Mucosa of rectum (tissue), 2 donors: Measurements from ENCODE around the gene NINJ1.

Experiments
- H3K27ac ChIP-seq, 2 donors: one replicate each; pipeline ENCODE4 v1.7.0; 2013; ENCODE audit warnings: inconsistent platforms in 2 of 2, low read depth in 2 of 2, low read length in 2 of 2
- H3K27me3 ChIP-seq, 2 donors: one replicate each; pipeline ENCODE4 v1.7.0; 2013; ENCODE audit warnings: low read length in 2 of 2; ENCODE audit not compliant: control insufficient read depth in 2 of 2, insufficient read depth in 2 of 2
- H3K36me3 ChIP-seq, 2 donors: one replicate each; pipeline ENCODE4 v1.7.0; 2013; ENCODE audit warnings: low read length in 2 of 2; ENCODE audit not compliant: control insufficient read depth in 2 of 2, insufficient read depth in 2 of 2
- H3K4me1 ChIP-seq, 2 donors: one replicate each; pipeline ENCODE4 v1.7.0; 2013; ENCODE audit warnings: low read length in 2 of 2, mild to moderate bottlenecking in 1 of 2; ENCODE audit not compliant: control insufficient read depth in 2 of 2, insufficient read depth in 2 of 2
- H3K4me3 ChIP-seq, 2 donors: one replicate each; pipeline ENCODE4 v1.7.0; 2013; ENCODE audit warnings: low read length in 2 of 2
- H3K9ac ChIP-seq, 2 donors: one replicate each; pipeline ENCODE4 v1.7.0; 2013; ENCODE audit warnings: low read length in 2 of 2, low read depth in 1 of 2, mild to moderate bottlenecking in 1 of 2
- H3K9me3 ChIP-seq, 2 donors: one replicate each; pipeline ENCODE4 v1.7.0; 2013; ENCODE audit warnings: low read length in 2 of 2; ENCODE audit not compliant: control insufficient read depth in 2 of 2
- donor health status: healthy.
- donor health status: Normal muscosa, but diverticular disease.

The NINJ1 gene

DNA sequence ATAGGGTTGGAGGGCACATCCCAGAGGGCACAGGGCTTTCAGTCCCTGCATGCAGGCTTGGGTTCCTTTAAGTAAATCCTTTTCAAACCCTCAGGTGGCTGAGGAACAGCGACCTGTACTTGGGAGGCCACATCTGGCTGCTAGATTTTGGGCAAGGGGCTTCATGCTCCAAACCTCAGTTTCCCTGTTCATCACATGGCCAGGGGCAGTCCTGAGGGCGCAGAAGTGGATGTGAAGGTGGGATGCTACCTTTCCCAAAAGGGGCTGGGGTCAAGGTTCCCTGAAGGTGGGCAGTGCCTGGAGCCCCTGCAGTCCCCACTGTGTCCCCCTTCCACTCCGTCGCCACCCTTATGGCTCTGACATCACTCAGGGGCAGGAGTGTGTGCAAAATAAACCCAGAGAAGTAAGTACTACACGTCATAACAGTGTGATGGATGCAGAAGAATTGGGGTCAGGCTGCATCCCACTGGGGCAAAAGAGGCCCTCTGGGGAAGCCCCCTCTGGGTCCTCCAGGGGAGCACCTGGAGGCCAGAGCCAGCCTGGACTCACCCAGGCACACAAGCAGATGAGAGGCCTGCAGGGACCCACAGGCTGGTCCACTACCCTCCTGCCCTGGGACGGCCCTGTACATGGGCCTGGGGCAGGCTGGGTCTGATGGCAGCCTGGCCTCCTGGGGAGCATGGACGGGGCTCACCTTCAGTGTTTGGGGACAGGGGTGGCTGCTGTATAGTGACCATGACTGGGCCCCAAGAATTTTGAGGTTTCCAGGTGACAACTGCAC, 40.0 kb downstream of the NINJ1 start:
- H3K4me1 ChIP-seq, result peaks cover 42 to 47% of the 10 kb centered on the region in 2 donors
- H3K4me3 ChIP-seq, result no peak overlapping the region
- peak overlapping the region; percentile 38 to 87 for H3K9ac ChIP-seq

DNA sequence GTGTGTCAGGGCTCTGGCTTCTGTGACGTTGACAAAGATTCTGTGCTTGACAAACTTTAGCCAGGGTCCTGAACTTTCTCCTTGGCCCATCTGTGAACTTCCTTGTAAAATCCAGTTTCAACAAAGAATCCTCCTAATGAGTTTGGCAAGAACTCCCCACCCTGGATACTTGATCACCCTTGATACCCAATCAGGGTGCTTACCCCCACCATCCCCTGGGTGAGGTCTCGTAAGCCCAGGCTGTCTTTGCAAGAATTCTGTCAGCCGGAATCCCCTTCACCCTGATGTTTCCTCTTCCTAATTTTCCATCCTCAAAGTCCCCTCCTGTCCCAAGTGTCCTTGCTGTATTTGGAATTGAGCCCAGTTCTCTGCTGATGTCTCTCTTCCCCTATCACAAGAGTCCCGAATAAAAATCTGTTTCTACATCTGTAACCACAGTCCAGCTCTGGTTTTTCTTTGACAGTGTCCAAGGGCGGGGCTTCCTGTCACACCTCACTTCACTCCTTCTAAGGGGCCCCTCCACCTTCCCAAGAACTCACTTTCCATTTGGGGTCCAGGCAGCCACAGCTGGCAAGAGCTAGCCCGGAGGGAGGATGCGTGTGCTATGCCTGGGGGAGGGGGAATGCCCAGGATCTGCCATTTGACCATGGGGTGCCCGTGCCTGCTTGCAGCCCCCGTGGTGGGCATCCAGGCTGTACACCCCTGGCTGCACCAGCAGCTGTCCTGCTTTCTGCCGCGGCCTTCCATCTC, 40.7 kb downstream of the NINJ1 start:
- Histone ChIP-seq H3K9ac (peak overlapping the region in 1 of 2 donors; percentile 38), H3K27me3 (no peaks in the 10 kb centered on the region), H3K27ac (peak overlapping the region; percentile 14 to 63), H3K9me3 (no peaks in the 10 kb centered on the region), H3K4me3 (no peak overlapping the region), H3K4me1 (peaks cover 37 to 40% of the 10 kb centered on the region in 2 donors), H3K36me3 (no peaks in the 10 kb centered on the region)

More for the DNA sequence above, 40.0 kb downstream of the NINJ1 start:
- Histone ChIP-seq H3K27me3 (no peaks in the 10 kb centered on the region), H3K27ac (peak overlapping the region; percentile 98 to 99), H3K9me3 (no peaks in the 10 kb centered on the region), H3K36me3 (no peaks in the 10 kb centered on the region)

DNA sequence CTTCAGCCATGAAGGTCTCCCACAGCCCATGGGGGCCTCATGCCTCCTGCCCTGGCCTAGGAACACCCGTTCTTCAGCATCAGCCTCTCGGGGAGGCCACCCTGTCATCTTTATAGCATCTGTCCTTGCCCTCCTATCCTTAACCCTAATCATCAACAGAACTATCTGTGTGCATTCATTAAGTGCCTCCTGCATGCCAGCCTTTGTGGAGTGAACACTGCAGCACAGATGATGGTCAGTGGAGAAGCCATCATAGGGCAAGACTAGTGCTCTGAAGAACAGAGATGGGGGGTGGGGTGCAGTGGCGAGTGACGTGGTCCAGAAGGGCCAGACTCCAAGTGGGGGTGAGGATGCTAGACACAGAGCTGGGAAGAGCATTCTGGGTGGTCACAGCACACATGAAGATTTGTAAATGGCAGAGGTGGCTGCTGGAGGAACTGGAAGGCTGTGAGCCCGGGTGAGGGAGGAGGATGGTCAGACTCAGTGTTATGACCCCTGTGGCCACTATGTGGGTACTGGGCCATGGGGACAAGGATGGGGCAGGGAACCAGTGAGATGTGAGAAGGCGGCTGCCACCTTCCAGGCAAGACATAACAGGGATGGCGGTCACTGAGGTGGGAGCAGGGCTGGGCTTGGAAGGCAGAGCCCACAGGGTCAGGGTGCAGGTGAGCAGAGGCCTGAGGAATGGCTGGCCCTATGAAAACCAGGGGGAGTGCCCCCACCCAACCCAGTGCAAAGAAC, 41.6 kb downstream of the NINJ1 start:
- peaks cover 29 to 31% of the 10 kb centered on the region in 2 donors for H3K4me1 ChIP-seq
- H3K9me3 ChIP-seq, result no peaks in the 10 kb centered on the region
- no peak overlapping the region for H3K9ac ChIP-seq
- H3K36me3 ChIP-seq, result no peaks in the 10 kb centered on the region
- H3K4me3 ChIP-seq, result no peak overlapping the region
- H3K27ac ChIP-seq, result no peak overlapping the region
- no peaks in the 10 kb centered on the region for H3K27me3 ChIP-seq

DNA sequence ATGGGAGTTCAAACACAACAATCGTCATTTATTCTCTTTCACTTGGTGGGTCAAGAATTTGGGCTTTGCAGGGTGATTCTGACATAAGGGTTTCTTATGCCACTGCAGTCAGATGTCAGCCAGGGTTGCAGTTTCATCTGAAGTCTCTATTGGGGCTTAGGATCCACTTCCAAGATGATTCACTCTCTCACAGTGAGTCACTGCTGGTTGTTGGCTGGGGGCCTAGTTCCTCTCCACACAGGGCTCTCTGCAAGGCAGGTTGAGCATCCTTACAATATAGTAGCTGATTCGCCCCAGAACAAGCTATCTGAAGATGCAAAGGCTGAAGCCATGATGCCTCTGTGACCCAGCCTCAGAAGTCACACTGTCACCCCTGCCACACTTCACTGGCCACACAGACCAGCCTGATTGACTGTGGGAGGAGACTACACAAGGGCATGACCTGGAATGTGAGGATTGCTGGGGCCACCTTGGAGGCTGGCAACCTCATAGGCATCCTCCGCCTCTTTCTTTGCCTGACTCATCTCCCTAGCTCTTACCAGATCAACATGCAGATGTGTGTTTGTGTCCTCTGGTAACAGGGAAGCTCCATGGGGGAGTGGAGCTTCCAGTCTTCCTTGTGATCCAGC, 42.5 kb downstream of the NINJ1 start:
- Histone ChIP-seq H3K4me3 (no peak overlapping the region), H3K9ac (no peak overlapping the region), H3K9me3 (no peaks in the 10 kb centered on the region), H3K27ac (no peak overlapping the region), H3K36me3 (peaks cover 0 to 2% of the 10 kb centered on the region in 2 donors), H3K4me1 (peaks cover 20 to 27% of the 10 kb centered on the region in 2 donors), H3K27me3 (no peaks in the 10 kb centered on the region)

DNA sequence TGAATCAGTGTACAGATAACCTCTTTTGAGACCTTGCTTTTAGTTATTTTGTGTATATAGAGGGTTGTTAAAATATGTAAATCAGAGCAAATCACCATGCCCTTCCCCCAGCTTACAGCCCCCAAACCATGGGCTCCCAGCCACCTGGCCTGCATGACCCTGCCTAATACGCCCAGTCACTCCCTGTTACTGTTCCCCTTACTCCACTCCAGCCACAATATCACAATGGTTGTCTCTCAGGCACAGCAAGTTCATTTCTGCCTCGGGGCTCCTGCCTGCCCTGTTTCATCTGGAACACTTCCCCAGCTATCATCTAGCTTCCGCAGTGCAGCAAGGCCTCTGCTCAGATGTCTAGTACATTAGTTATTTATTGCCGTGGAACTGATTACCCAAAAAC, 43.0 kb downstream of the NINJ1 start:
- H3K4me3 ChIP-seq, result no peak overlapping the region
- no peak overlapping the region for H3K27ac ChIP-seq
- no peaks in the 10 kb centered on the region for H3K27me3 ChIP-seq
- H3K9ac ChIP-seq, result no peak overlapping the region
- no peaks in the 10 kb centered on the region for H3K9me3 ChIP-seq
- peaks cover 0 to 2% of the 10 kb centered on the region in 2 donors for H3K36me3 ChIP-seq
- H3K4me1 ChIP-seq, result peaks cover 19 to 30% of the 10 kb centered on the region in 2 donors

DNA sequence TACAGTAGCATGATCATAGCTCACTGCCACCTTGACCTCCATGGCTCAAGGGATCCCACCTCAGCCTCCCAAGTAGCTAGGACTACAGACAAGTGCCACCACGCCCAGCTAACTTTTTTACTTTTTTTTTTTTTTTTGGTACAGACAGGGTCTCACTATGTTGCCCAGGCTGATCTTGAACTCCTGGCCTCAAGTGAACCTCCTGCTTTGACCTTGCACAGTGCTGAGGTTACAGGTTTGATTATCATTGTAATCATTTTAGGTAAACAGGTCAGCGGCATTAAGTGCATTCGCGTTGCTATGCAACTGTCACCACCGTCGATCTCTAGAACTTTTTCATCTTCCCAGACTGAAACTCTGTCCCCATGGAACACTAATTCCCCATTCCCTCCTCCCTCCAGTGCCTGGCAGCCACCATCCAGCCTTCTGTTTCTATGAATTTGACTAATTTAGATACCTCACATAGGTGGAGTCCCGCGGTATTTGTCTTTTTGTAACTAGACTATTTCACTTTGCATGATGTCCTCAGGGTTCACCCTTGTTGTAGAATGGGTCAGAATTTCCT, 43.9 kb downstream of the NINJ1 start:
- Histone ChIP-seq H3K36me3 (peaks cover 0 to 8% of the 10 kb centered on the region in 2 donors), H3K4me1 (peaks cover 19 to 29% of the 10 kb centered on the region in 2 donors), H3K9me3 (no peaks in the 10 kb centered on the region), H3K4me3 (no peak overlapping the region), H3K27ac (no peak overlapping the region), H3K9ac (no peak overlapping the region), H3K27me3 (no peaks in the 10 kb centered on the region)

DNA sequence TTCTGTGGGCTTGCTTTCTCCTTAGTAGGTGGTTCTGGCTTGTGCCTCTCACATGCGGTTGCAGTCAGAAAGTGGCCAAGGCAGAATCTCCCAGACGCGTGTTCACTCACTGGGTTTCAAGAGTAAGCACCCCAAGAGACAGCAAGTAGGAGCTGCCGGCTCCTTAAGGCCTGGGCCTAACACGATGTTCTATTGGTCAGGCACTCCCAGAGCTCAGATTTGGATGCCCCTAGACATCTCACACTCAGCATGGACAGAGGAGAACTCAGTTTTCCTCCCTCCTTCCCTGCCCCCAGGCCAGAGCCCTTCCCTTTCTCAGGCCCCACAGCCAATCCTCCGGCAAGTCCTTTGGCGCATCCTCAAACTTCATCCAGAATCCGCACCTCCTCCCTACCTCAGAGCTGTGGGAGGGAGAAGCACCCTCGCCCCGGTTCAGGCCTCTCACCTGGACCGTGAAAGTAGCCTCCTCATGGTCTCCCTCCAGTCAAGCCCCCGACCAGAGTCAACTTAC, 44.5 kb downstream of the NINJ1 start:
- H3K36me3 ChIP-seq, result peaks cover 0 to 8% of the 10 kb centered on the region in 2 donors
- no peak overlapping the region for H3K4me3 ChIP-seq
- no peak overlapping the region for H3K9ac ChIP-seq
- no peaks in the 10 kb centered on the region for H3K9me3 ChIP-seq
- no peaks in the 10 kb centered on the region for H3K27me3 ChIP-seq
- H3K4me1 ChIP-seq, result peaks cover 13 to 23% of the 10 kb centered on the region in 2 donors
- no peak overlapping the region for H3K27ac ChIP-seq

DNA sequence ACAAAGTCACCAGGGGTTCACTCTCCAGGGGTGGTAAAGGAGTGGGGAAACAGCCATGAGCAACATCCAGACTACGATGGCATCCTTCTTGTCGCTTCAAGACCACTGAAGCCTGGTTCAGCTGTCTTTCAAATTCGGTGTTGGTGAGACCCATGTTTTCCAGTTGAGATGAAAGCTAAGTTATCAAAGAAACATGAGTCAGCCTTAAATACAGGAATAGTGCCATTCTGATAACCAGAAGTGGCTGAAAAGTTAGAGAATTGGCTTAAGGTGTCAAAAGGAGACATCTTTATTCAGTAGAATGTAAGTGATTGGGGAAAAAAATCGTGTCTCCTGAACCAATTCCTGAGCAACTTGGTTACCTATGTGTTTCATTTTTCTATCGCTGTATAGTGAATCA, 45.0 kb downstream of the NINJ1 start:
- peaks cover 9 to 19% of the 10 kb centered on the region in 2 donors for H3K4me1 ChIP-seq
- H3K9ac ChIP-seq, result no peak overlapping the region
- H3K27me3 ChIP-seq, result no peaks in the 10 kb centered on the region
- no peak overlapping the region for H3K27ac ChIP-seq
- H3K4me3 ChIP-seq, result no peak overlapping the region
- peaks cover 0 to 8% of the 10 kb centered on the region in 2 donors for H3K36me3 ChIP-seq
- no peaks in the 10 kb centered on the region for H3K9me3 ChIP-seq

DNA sequence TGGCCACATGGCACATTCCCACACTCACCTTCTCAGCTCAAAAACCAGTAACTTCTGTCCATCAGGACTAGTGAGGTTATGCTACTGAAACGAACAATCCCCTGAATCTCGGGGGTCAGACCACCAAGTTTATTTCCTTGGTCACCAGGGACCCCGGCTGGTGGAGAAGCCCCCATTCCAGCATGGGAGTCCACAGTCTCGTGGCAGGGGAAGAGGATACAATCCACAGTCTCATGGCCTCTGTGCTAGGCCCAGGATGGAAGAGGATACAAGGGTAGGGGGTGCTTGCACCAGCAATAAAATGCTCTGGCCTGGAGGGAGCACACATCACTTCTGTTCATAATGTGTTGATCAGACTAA, 45.4 kb downstream of the NINJ1 start:
- Histone ChIP-seq H3K4me1 (peaks cover 6 to 18% of the 10 kb centered on the region in 2 donors), H3K27me3 (no peaks in the 10 kb centered on the region), H3K9me3 (no peaks in the 10 kb centered on the region), H3K9ac (no peak overlapping the region), H3K36me3 (peaks cover 0 to 8% of the 10 kb centered on the region in 2 donors), H3K4me3 (no peak overlapping the region), H3K27ac (no peak overlapping the region)
